Iris pigment epithelial cell (primary cell): Measurements from ENCODE around the gene NKTR.

Experiments
- DNase-seq: peaks from one replicate; pipeline ENCODE4 v3.0.0-alpha.2; 2011; ENCODE audit warnings: low read depth

Gene NKTR

DNA sequence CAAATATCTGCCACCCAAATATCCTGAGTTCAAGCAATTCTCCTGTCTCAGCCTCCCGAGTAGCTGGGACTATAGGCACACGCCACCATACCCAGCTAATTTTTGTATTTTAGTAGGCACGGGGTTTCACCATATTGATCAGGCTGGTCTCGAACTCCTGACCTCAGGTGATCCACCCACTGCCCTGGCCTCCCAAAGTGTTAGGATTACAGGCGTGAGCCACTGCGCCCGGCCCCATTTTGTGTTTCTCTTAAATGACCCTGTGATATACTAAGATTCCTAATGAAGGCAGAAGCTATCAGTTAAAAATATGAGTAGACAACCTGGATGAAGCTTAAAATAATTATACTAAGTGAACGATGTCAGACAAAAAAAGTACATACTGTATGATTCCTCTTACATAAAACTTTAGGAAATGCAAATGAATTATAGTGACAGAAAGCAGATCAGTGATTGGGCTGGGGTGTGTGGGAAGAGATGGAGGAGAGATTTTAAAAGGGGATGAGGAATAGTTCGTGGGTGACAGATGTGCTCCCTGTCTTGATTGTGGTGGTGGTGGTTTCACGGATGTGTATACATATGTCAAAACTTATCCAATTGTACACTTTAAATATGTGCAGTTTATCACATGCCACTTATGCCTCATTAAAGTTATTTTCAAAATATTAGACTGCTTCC lies 81.0 kb downstream of the NKTR start:
- no peak for DNase-seq

DNA sequence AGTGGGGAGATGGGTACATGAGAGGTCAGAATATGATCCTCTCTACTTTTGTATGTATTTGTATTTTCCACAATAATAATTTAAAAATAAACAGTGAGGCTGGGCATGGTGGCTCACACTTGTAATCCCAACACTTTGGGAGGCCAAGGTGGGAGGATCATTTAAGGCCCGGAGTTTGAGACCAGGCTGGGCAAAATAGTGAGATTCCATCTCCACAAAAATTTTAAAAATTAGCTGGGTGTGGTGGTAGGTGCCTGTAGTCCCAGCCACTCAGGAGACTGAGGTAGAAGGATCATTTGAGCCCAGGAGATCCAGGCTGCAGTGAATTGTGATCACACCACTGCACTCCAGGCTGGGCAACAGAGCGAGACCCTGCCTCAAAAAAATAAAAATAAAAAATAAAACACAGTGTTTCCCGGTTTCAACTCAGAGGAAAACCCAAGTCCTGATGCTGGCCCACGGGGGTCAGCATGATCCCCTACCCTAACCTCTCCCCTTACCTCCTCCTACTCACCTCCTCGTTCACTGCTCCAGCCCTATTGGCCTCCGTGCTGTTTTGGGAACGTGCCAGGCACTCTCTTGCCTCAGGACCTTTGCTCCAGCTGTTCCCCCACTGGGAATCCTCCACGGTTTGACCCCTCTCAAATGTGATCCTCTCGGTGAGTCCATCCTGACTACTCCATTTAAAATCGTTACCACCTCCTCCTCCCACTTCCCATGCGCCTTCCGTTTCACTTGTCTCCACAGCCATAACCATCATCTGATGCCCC lies 82.0 kb downstream of the NKTR start:
- no peak for DNase-seq

DNA sequence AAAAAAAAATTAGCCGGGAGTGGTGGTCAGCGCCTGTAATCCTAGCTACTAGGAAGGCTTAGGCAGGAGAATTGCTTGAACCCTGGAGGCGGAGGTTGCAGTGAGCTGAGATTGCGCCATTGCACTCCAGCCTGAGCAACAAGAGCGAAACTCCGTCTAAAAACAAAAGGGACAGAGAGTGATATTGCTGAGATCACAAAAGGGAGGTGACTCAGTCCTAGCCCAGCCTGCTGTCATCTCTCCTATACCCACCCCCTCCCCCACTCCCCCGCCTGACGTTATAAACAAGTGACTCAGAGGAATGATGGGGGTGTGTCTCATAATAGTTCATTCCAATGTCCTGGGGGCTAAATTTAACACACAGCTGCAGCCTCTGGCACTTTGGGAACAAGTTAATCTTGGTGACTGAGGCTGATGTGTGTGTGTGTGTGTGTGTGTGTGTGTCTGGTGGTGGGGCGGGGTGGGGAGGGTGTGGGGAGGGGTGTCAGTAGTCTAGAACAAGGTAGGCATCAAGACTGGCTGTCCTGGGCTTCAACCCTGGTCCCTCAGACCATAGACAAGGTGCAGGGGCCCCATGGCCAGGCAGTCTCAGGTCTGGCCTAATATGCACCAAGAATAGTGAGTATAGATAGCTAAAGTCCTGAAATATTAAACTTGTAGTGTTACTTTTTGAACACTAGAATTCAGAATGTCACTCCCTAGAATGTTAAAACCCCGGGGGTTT lies 83.6 kb downstream of the NKTR start:
- DNase-seq: peak; percentile 93

GRCh38 chr3:42684632-42685362 lies 84.3 kb downstream of the NKTR start:
- DNase-seq: no peak

- DNase-seq: no peak
Observed at GRCh38 chr3:42685363-42685881, 84.9 kb downstream of the NKTR start, which contains the start of gene KLHL40. Gene KLHL40 (plus strand): TSS chr3:42685537. CDS start chr3:42685619, 82 bp downstream.

- DNase-seq: no peak
Observed at GRCh38 chr3:42685891-42686820, 85.7 kb downstream of the NKTR start.

DNA sequence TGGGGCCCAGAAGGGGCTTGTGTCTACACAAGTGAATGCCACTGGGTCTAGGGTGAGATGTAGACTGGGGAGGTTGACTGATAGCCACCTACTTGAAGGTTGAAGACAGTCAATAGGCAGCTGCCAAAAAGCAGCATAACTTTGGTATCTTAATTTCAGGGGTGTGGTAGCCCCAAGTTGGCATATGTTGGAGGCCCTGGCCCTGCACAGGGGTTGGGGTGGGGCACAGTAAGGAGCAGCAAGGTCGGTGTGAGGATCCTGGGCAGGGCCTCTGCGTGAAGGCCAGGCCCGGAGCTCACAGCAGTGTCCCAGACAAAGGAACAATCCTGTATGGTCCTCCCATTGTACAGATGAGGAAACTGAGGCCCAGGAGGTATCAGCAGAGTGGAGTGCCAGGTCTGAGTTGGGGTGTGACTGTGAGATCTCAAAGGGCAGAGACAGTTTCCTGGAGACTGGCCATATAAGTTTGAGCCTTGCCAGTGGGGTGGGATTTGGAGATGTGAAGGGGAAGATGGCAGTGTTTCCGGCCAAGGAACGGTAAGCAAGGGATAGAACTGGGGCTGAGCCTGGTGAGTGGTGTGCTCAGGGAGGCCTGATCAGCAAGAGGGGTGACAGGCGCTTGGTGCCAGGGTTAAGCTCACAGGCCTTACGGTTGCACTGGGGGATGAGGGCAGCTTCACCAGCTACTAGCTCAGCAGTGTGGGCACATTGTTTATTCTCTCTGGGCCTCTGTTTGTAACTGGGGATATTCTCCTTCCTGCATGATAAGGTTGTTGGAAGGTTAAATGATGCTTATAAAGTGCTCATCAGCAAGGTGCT lies 86.6 kb downstream of the NKTR start:
- no peak for DNase-seq

- DNase-seq: no peak
Observed at GRCh38 chr3:42688016-42688415, 87.5 kb downstream of the NKTR start.

DNA sequence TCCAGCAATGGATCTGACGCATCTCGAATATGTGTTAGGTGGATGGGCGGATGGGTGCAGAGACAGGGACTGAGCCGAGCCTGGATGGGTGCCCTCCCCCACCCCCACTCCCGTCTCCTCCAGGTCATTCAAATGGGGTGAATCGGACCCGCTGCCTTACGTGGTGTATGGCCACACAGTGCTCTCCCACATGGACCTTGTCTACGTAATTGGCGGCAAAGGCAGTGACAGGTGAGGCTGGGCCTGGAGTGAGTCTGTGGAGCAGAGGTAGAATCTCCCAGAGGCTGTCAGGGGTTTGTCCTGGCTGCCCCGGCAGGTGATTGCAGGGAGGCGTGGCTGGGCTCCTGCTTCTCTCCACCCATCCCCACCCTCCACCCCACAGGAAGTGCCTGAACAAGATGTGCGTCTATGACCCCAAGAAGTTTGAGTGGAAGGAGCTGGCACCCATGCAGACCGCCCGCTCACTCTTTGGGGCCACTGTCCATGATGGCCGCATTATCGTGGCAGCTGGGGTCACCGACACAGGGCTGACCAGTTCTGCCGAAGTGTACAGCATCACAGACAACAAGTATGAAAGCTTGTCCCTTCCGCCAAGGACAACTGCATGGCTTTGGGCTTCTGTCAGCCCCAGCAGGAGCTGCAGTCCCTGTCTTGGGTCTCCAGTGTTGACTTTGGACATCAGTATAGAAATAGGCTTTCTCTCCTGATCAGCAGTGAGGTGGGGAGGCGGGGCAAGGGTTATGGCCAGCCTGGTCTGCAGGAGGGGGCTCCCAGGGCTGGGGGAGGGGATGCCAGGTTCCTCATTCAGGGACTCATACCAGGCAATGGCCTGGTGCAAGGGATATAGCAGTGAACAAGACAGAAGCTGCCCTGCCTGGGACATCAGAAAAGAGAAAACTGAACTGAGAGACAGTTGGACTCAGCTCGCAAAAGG lies 88.3 kb downstream of the NKTR start:
- no peak for DNase-seq

DNA sequence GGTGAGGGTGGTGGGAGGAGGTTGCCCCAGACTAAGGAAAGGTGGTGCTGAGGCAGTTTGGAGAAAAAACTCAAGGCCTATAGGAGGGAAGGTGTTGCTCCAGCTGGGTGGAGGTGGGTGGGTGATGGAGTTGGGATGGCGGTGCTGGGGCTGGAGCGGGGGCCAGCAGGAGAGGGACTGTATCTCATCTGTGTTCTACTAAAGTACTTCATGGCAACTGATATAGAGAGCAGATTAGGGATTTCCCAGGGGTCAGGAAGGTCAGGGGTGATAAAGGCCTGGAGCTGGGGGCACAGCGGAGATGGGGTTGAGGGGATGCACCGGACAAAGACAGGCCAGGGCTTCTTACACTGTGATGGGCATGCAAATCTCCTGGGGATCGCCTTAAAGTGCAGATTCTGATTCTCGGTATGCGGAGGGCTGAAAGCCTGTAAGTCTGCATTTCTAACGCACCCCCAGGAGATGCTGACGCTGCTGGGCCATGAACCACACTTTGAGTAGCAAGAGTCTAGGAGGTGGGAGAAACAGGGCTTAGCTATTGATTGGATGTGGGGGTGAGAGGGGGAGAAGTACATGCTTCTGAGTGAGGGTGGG lies 89.0 kb downstream of the NKTR start:
- no peak for DNase-seq

GRCh38 chr3:42690191-42690590 lies 89.7 kb downstream of the NKTR start:
- no peak for DNase-seq

DNA sequence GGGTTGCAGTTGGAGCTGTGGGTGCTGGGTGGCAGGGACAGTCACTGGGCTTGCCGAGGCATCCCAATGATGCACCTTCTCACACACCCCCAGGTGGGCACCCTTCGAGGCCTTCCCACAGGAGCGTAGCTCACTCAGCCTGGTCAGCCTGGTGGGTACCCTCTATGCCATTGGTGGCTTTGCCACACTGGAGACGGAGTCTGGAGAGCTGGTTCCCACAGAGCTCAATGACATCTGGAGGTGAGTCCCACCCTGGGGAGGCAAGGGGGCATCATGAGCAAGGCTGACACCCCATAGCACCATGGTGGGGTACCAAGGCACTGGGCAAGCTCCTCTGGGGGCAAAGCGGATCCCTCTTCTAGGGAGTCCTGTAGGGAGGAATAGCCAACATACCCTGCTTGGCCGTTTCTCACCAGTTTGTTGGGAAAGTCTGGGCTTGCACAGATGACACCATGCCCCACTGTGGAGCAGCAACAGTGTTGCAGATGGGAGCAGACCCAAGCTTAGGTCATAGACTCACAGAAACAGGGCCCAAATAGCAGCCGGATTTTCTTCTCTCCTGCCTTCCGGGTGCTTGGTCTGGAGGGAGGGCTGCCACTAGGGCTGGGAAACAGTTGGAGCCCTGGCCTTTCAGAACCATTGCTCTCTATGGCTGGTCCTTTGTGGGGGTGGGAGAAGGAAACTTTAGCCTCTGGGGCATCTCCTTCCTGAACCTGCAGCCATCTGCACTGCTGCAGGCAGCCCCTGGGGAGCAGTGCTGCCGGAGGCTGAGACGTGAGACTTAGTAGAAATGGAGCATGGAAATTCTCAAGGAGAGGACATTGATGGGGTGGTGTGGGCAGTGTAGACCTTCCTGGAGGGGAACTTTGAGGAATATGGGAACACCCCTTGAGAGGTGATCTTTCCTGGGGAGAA lies 90.5 kb downstream of the NKTR start:
- no peak for DNase-seq

DNA sequence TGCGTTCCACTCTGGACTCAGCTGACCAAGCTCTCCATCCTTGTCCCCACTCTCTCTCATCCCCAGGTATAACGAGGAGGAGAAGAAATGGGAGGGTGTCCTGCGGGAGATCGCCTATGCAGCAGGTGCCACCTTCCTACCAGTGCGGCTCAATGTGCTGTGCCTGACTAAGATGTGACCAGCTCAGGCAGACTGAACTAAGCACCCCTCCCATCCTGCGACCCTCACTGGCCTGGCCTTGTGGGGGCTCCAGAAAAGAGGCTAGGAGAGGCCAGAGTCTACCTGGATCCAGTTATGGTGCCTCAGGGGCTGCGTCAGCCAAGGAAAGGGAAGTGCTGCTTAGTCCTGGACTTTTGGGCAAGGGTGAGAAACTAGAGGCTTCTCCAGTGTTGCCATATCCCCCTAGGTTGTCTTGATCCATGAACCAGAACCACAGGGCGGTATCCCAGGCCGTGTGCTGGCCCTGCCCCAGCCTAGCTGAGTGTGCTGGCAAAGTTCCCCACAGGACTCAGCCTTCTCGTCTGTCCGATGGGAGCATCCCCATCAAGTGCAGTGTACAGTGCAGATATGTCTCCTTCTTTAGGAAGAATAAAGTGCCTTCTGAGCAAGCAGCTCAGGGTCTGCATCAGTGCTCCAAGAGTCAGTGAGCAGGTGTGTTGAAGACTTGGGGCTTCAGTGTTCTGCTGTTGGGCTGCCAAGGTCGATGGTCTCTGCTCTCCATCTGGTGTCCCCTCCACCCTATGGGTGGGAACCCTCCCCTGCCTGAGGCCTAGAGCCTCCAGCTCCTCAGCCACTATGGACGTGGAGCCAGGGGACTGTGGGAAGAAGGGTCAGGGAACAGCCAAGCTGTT lies 91.6 kb downstream of the NKTR start:
- no peak for DNase-seq

- DNase-seq: no peak
Observed at GRCh38 chr3:42692667-42693529, 92.4 kb downstream of the NKTR start.

DNA sequence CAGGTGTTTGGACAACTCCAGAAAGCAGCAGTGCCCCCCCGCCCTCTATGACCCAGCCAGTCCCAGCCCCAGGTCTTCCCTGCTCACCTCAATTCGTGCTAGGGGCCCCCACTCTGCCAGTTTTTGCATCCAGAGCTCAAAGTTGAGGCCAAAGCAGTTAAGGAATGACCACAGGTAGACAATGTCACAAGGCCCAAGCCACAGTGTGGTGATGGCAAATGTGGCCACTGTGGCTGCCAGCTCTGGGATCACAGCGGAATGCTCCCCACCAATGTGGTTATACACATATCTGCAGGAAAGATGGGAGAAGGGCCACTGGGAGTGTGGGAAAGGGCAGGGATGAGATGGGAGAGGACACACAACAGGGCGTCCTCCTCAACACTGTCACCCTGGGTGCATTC lies 93.0 kb downstream of the NKTR start:
- no peak for DNase-seq
